ENCODE data around the gene SHROOM1. TPM values are rescaled to one million over a fixed set of nuclear protein-coding genes. Genes with fewer than 3 reads are reported as not detected.
"Not testable (repeated sequence)": the region's sequence is repeated elsewhere in the genome, so short reads cannot be mapped to it uniquely, and the experiment has no call there.

The SHROOM1 gene
- total RNA-seq, 1 experiment from 2014 or later = 23.3 TPM

- Histone ChIP-seq H3K9me2 (ENCODE audit: insufficient read depth) (no peaks in the 10 kb centered on the region), H3K4me1 (replicated peaks; ENCODE audit: insufficient read depth) (peaks cover 5% of the 10 kb centered on the region), H3K27me3 (ENCODE audit: insufficient read depth, low read depth) (no peaks in the 10 kb centered on the region), H3K4me2 (no peak overlapping the region), H3K27ac (no peak overlapping the region), H3K9me3 (ENCODE audit: insufficient read depth, low read depth) (no peaks in the 10 kb centered on the region), H3K79me2 (ENCODE audit: low read depth) (no peaks in the 10 kb centered on the region), H2AFZ (no peak overlapping the region), H3K4me3 (no peak overlapping the region), H3F3A (ENCODE audit: insufficient read depth, low read depth) (no peaks in the 10 kb centered on the region), H3K36me3 (ENCODE audit: low read depth) (no peaks in the 10 kb centered on the region), H4K20me1 (ENCODE audit: insufficient read depth) (no peaks in the 10 kb centered on the region)
- TF ChIP-seq EZH2 (IDR thresholded peaks at IDR 0.05; ENCODE audit: low read depth) = no peak
- TF ChIP-seq CTCF (conservative IDR thresholded peaks at IDR 0.05) = no peak
- intact Hi-C loops (cut with micrococcal nuclease; ENCODE audit: unreplicated experiment) = no loop called here
- DNase-seq = no peak
- POLR2A ChIA-PET (ENCODE audit: unreplicated experiment) = no interaction called here
- BruUV-seq (replicated peaks) = no TSS peak
- CTCF ChIA-PET = no interaction called here
Measured at GRCh38 chr5:132808866-132809265, 21.6 kb downstream of the SHROOM1 start.

- no peaks in the 10 kb centered on the region for H3K79me2 ChIP-seq (ENCODE audit: low read depth)
- no peak overlapping the region for H2AFZ ChIP-seq
- H3K27ac ChIP-seq = no peak overlapping the region
- H3K9me3 ChIP-seq (ENCODE audit: insufficient read depth, low read depth) = no peaks in the 10 kb centered on the region
- DNase-seq = no peak
- no TSS peak for BruUV-seq (replicated peaks)
- H3K36me3 ChIP-seq (ENCODE audit: low read depth) = no peaks in the 10 kb centered on the region
- ChIA-PET POLR2A (ENCODE audit: unreplicated experiment) (no interaction called here), CTCF (no interaction called here)
- peaks cover 5% of the 10 kb centered on the region for H3K4me1 ChIP-seq (replicated peaks; ENCODE audit: insufficient read depth)
- TF ChIP-seq EZH2 (IDR thresholded peaks at IDR 0.05; ENCODE audit: low read depth) (no peak), CTCF (conservative IDR thresholded peaks at IDR 0.05) (no peak)
- H3K9me2 ChIP-seq (ENCODE audit: insufficient read depth) = no peaks in the 10 kb centered on the region
- H3K4me3 ChIP-seq = no peak overlapping the region
- intact Hi-C loops (cut with micrococcal nuclease; ENCODE audit: unreplicated experiment) = no loop called here
- H3K4me2 ChIP-seq = no peak overlapping the region
- H4K20me1 ChIP-seq (ENCODE audit: insufficient read depth) = no peaks in the 10 kb centered on the region
- H3K27me3 ChIP-seq (ENCODE audit: insufficient read depth, low read depth) = no peaks in the 10 kb centered on the region
- no peaks in the 10 kb centered on the region for H3F3A ChIP-seq (ENCODE audit: insufficient read depth, low read depth)
Measured at GRCh38 chr5:132808448-132808847, 22.0 kb downstream of the SHROOM1 start.

- Histone ChIP-seq H3K79me2 (ENCODE audit: low read depth) (no peaks in the 10 kb centered on the region), H4K20me1 (ENCODE audit: insufficient read depth) (no peaks in the 10 kb centered on the region), H3K36me3 (ENCODE audit: low read depth) (no peaks in the 10 kb centered on the region), H2AFZ (no peak overlapping the region), H3K27me3 (ENCODE audit: insufficient read depth, low read depth) (0 out of 2 replicates have a peak, but pooled peaks cover 4% of the 10 kb centered on the region), H3K9me3 (ENCODE audit: insufficient read depth, low read depth) (no peaks in the 10 kb centered on the region), H3K9me2 (ENCODE audit: insufficient read depth) (no peaks in the 10 kb centered on the region), H3K4me2 (no peak overlapping the region), H3K4me1 (replicated peaks; ENCODE audit: insufficient read depth) (no peaks in the 10 kb centered on the region), H3K4me3 (no peak overlapping the region), H3F3A (ENCODE audit: insufficient read depth, low read depth) (no peaks in the 10 kb centered on the region), H3K27ac (no peak overlapping the region)
- TF ChIP-seq CTCF (conservative IDR thresholded peaks at IDR 0.05) (no peak), EZH2 (IDR thresholded peaks at IDR 0.05; ENCODE audit: low read depth) (no peak)
- ChIA-PET CTCF (interaction anchor here (0.6 kb wide), 1 partner anchor 13 kb away, joined by 3 read pairs; no protein-coding TSS in a partner anchor), POLR2A (ENCODE audit: unreplicated experiment) (no interaction called here)
- BruUV-seq (replicated peaks) = no TSS peak
- intact Hi-C loops (cut with micrococcal nuclease; ENCODE audit: unreplicated experiment) = no loop called here
- DNase-seq = no peak
Measured at GRCh38 chr5:132807163-132807838, 23.1 kb downstream of the SHROOM1 start.

- H3K4me3 ChIP-seq; H3K79me2 ChIP-seq (ENCODE audit: low read depth); CTCF ChIA-PET; H3F3A ChIP-seq (ENCODE audit: insufficient read depth, low read depth); H3K27ac ChIP-seq; H3K36me3 ChIP-seq (ENCODE audit: low read depth); H3K27me3 ChIP-seq (ENCODE audit: insufficient read depth, low read depth); POLR2A ChIA-PET (ENCODE audit: unreplicated experiment); DNase-seq; H3K4me1 ChIP-seq (replicated peaks; ENCODE audit: insufficient read depth); H3K9me2 ChIP-seq (ENCODE audit: insufficient read depth); H3K4me2 ChIP-seq; H2AFZ ChIP-seq; BruUV-seq (replicated peaks); H3K9me3 ChIP-seq (ENCODE audit: insufficient read depth, low read depth); H4K20me1 ChIP-seq (ENCODE audit: insufficient read depth); intact Hi-C loops (cut with micrococcal nuclease; ENCODE audit: unreplicated experiment): not testable (repeated sequence)
Measured at GRCh38 chr5:132806804-132807162, 23.7 kb downstream of the SHROOM1 start.

DNA sequence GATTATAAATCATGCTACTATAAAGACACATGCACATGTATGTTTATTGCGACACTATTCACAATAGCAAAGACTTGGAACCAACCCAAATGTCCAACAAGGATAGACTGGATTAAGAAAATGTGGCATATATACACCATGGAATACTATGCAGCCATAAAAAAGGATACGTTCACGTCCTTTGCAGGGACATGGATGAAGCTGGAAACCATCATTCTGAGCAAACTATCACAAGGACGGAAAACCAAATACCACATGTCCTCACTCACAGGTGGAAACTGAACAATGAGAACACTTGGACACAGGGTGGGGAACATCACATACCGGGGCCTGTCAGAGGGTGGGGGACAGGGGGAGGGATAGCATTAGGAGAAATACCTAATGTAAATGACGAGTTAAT is 24.6 kb downstream of the SHROOM1 start:
- H4K20me1 ChIP-seq (ENCODE audit: insufficient read depth); H3K27me3 ChIP-seq (ENCODE audit: insufficient read depth, low read depth); H3K4me1 ChIP-seq (replicated peaks; ENCODE audit: insufficient read depth); intact Hi-C loops (cut with micrococcal nuclease; ENCODE audit: unreplicated experiment); POLR2A ChIA-PET (ENCODE audit: unreplicated experiment); H3K9me3 ChIP-seq (ENCODE audit: insufficient read depth, low read depth); H3F3A ChIP-seq (ENCODE audit: insufficient read depth, low read depth); H3K79me2 ChIP-seq (ENCODE audit: low read depth); DNase-seq; H3K36me3 ChIP-seq (ENCODE audit: low read depth); H3K27ac ChIP-seq; BruUV-seq (replicated peaks); H3K9me2 ChIP-seq (ENCODE audit: insufficient read depth); H2AFZ ChIP-seq; H3K4me2 ChIP-seq; H3K4me3 ChIP-seq: not testable (repeated sequence)
- CTCF ChIA-PET = interaction anchor here (0.6 kb wide), 1 partner anchor 12 kb away, joined by 4 read pairs; no protein-coding TSS in a partner anchor
